ENCODE results near the gene CHCT1.
"Not testable (repeated sequence)": the region's sequence is repeated elsewhere in the genome, so short reads cannot be mapped to it uniquely, and the experiment has no call there.

The CHCT1 gene

GRCh38 chr17:60403962-60404361, 18.3 kb upstream of the CHCT1 start:
- no peaks in the 10 kb centered on the region for H3K9me3 ChIP-seq (ENCODE audit: control insufficient read depth, insufficient read depth, low read length)
- no peaks in the 10 kb centered on the region for H3K36me3 ChIP-seq (ENCODE audit: control insufficient read depth, insufficient read depth, low read length)
- no peak overlapping the region for H3K9ac ChIP-seq (ENCODE audit: low read depth, low read length)
- H3K27me3 ChIP-seq (ENCODE audit: control insufficient read depth, insufficient read depth, low read length), result no peaks in the 10 kb centered on the region
- H3K4me1 ChIP-seq (ENCODE audit: control insufficient read depth, insufficient read depth, low read length), result no peaks in the 10 kb centered on the region
- no peak overlapping the region for H3K4me3 ChIP-seq (ENCODE audit: low read depth, low read length)

GRCh38 chr17:60406887-60407286, 15.4 kb upstream of the CHCT1 start:
- Histone ChIP-seq H3K27me3 (ENCODE audit: control insufficient read depth, insufficient read depth, low read length) (no peaks in the 10 kb centered on the region), H3K36me3 (ENCODE audit: control insufficient read depth, insufficient read depth, low read length) (no peaks in the 10 kb centered on the region), H3K9me3 (ENCODE audit: control insufficient read depth, insufficient read depth, low read length) (no peaks in the 10 kb centered on the region), H3K4me1 (ENCODE audit: control insufficient read depth, insufficient read depth, low read length) (no peaks in the 10 kb centered on the region), H3K4me3 (ENCODE audit: low read depth, low read length) (no peak overlapping the region), H3K9ac (ENCODE audit: low read depth, low read length) (no peak overlapping the region)

GRCh38 chr17:60410001-60410400, 12.3 kb upstream of the CHCT1 start:
- no peaks in the 10 kb centered on the region for H3K27me3 ChIP-seq (ENCODE audit: control insufficient read depth, insufficient read depth, low read length)
- no peaks in the 10 kb centered on the region for H3K4me1 ChIP-seq (ENCODE audit: control insufficient read depth, insufficient read depth, low read length)
- no peaks in the 10 kb centered on the region for H3K9me3 ChIP-seq (ENCODE audit: control insufficient read depth, insufficient read depth, low read length)
- no peak overlapping the region for H3K9ac ChIP-seq (ENCODE audit: low read depth, low read length)
- no peak overlapping the region for H3K4me3 ChIP-seq (ENCODE audit: low read depth, low read length)
- H3K36me3 ChIP-seq (ENCODE audit: control insufficient read depth, insufficient read depth, low read length), result no peaks in the 10 kb centered on the region

- H3K9me3 ChIP-seq (ENCODE audit: control insufficient read depth, insufficient read depth, low read length), result no peaks in the 10 kb centered on the region
- H3K4me1 ChIP-seq (ENCODE audit: control insufficient read depth, insufficient read depth, low read length), result no peaks in the 10 kb centered on the region
- H3K9ac ChIP-seq (ENCODE audit: low read depth, low read length), result no peak overlapping the region
- H3K27me3 ChIP-seq (ENCODE audit: control insufficient read depth, insufficient read depth, low read length), result no peaks in the 10 kb centered on the region
- no peaks in the 10 kb centered on the region for H3K36me3 ChIP-seq (ENCODE audit: control insufficient read depth, insufficient read depth, low read length)
- H3K4me3 ChIP-seq (ENCODE audit: low read depth, low read length), result no peak overlapping the region
These were observed 9.6 kb upstream of the CHCT1 start for GRCh38 chr17:60412701-60413100.

GRCh38 chr17:60415146-60415545, 7.1 kb upstream of the CHCT1 start:
- Histone ChIP-seq H3K36me3 (ENCODE audit: control insufficient read depth, insufficient read depth, low read length) (no peaks in the 10 kb centered on the region), H3K9me3 (ENCODE audit: control insufficient read depth, insufficient read depth, low read length) (no peaks in the 10 kb centered on the region), H3K4me1 (ENCODE audit: control insufficient read depth, insufficient read depth, low read length) (no peaks in the 10 kb centered on the region), H3K9ac (ENCODE audit: low read depth, low read length) (no peak overlapping the region), H3K4me3 (ENCODE audit: low read depth, low read length) (no peak overlapping the region), H3K27me3 (ENCODE audit: control insufficient read depth, insufficient read depth, low read length) (no peaks in the 10 kb centered on the region)

GRCh38 chr17:60416368-60416925, 5.8 kb upstream of the CHCT1 start:
- H3K36me3 ChIP-seq (ENCODE audit: control insufficient read depth, insufficient read depth, low read length), result no peaks in the 10 kb centered on the region
- no peak overlapping the region for H3K4me3 ChIP-seq (ENCODE audit: low read depth, low read length)
- no peak overlapping the region for H3K9ac ChIP-seq (ENCODE audit: low read depth, low read length)
- H3K9me3 ChIP-seq (ENCODE audit: control insufficient read depth, insufficient read depth, low read length), result no peaks in the 10 kb centered on the region
- H3K27me3 ChIP-seq (ENCODE audit: control insufficient read depth, insufficient read depth, low read length), result no peaks in the 10 kb centered on the region
- H3K4me1 ChIP-seq (ENCODE audit: control insufficient read depth, insufficient read depth, low read length), result no peaks in the 10 kb centered on the region

GRCh38 chr17:60419003-60419402, 3.3 kb upstream of the CHCT1 start:
- not testable (repeated sequence) for H3K9me3 ChIP-seq (ENCODE audit: control insufficient read depth, insufficient read depth, low read length); H3K9ac ChIP-seq (ENCODE audit: low read depth, low read length); H3K4me3 ChIP-seq (ENCODE audit: low read depth, low read length); H3K4me1 ChIP-seq (ENCODE audit: control insufficient read depth, insufficient read depth, low read length); H3K36me3 ChIP-seq (ENCODE audit: control insufficient read depth, insufficient read depth, low read length); H3K27me3 ChIP-seq (ENCODE audit: control insufficient read depth, insufficient read depth, low read length)

GRCh38 chr17:60419875-60420274, 2.4 kb upstream of the CHCT1 start:
- H3K9me3 ChIP-seq (ENCODE audit: control insufficient read depth, insufficient read depth, low read length); H3K27me3 ChIP-seq (ENCODE audit: control insufficient read depth, insufficient read depth, low read length); H3K9ac ChIP-seq (ENCODE audit: low read depth, low read length); H3K36me3 ChIP-seq (ENCODE audit: control insufficient read depth, insufficient read depth, low read length); H3K4me1 ChIP-seq (ENCODE audit: control insufficient read depth, insufficient read depth, low read length); H3K4me3 ChIP-seq (ENCODE audit: low read depth, low read length): not testable (repeated sequence)

GRCh38 chr17:60421273-60422161, 772 bp upstream of the CHCT1 start:
- peak overlapping the region; percentile 51 for H3K4me3 ChIP-seq (ENCODE audit: low read depth, low read length)
- no peaks in the 10 kb centered on the region for H3K9me3 ChIP-seq (ENCODE audit: control insufficient read depth, insufficient read depth, low read length)
- peaks cover 2% of the 10 kb centered on the region for H3K4me1 ChIP-seq (ENCODE audit: control insufficient read depth, insufficient read depth, low read length)
- H3K36me3 ChIP-seq (ENCODE audit: control insufficient read depth, insufficient read depth, low read length), result no peaks in the 10 kb centered on the region
- peaks cover 9% of the 10 kb centered on the region for H3K27me3 ChIP-seq (ENCODE audit: control insufficient read depth, insufficient read depth, low read length)
- peak overlapping the region; percentile 73 for H3K9ac ChIP-seq (ENCODE audit: low read depth, low read length)

- Histone ChIP-seq H3K4me3 (ENCODE audit: low read depth, low read length) (no peak overlapping the region), H3K36me3 (ENCODE audit: control insufficient read depth, insufficient read depth, low read length) (no peaks in the 10 kb centered on the region), H3K4me1 (ENCODE audit: control insufficient read depth, insufficient read depth, low read length) (peaks cover 2% of the 10 kb centered on the region), H3K9ac (ENCODE audit: low read depth, low read length) (no peak overlapping the region), H3K9me3 (ENCODE audit: control insufficient read depth, insufficient read depth, low read length) (no peaks in the 10 kb centered on the region), H3K27me3 (ENCODE audit: control insufficient read depth, insufficient read depth, low read length) (peaks cover 9% of the 10 kb centered on the region)
These were observed 1.6 kb downstream of the CHCT1 start for GRCh38 chr17:60423865-60424264.

GRCh38 chr17:60425626-60426025, 3.3 kb downstream of the CHCT1 start:
- H3K9me3 ChIP-seq (ENCODE audit: control insufficient read depth, insufficient read depth, low read length), result no peaks in the 10 kb centered on the region
- H3K4me1 ChIP-seq (ENCODE audit: control insufficient read depth, insufficient read depth, low read length), result peaks cover 2% of the 10 kb centered on the region
- H3K27me3 ChIP-seq (ENCODE audit: control insufficient read depth, insufficient read depth, low read length), result peaks cover 9% of the 10 kb centered on the region
- H3K9ac ChIP-seq (ENCODE audit: low read depth, low read length), result no peak overlapping the region
- H3K4me3 ChIP-seq (ENCODE audit: low read depth, low read length), result no peak overlapping the region
- H3K36me3 ChIP-seq (ENCODE audit: control insufficient read depth, insufficient read depth, low read length), result no peaks in the 10 kb centered on the region

GRCh38 chr17:60426596-60426995, 4.3 kb downstream of the CHCT1 start:
- no peak overlapping the region for H3K9ac ChIP-seq (ENCODE audit: low read depth, low read length)
- H3K9me3 ChIP-seq (ENCODE audit: control insufficient read depth, insufficient read depth, low read length), result no peaks in the 10 kb centered on the region

More at GRCh38 chr17:60426596-60426995, 4.3 kb downstream of the CHCT1 start:
- Histone ChIP-seq H3K36me3 (ENCODE audit: control insufficient read depth, insufficient read depth, low read length) (no peaks in the 10 kb centered on the region), H3K27me3 (ENCODE audit: control insufficient read depth, insufficient read depth, low read length) (peaks cover 9% of the 10 kb centered on the region), H3K4me3 (ENCODE audit: low read depth, low read length) (no peak overlapping the region), H3K4me1 (ENCODE audit: control insufficient read depth, insufficient read depth, low read length) (peaks cover 2% of the 10 kb centered on the region)
